ENCODE measurements around the gene ECE2. TPM values are rescaled to one million over a fixed set of nuclear protein-coding genes. Genes with fewer than 3 reads are reported as not detected.
A peak's percentile ranks its signal among the peaks of the same experiment; 100 is the strongest.

The ECE2 gene
- polyA plus RNA-seq, 1 of the 3 experiments (the other 2 are of a cell fraction): 0.03 TPM

GRCh38 chr3:184248454-184249411 is 27.1 kb upstream of the ECE2 start, which contains the start of gene ALG3 (continued):
- TF ChIP-seq IRF3 (IDR thresholded peaks at IDR 0.05; ENCODE audit: low read depth, low read length): no peak
- peak; percentile 62 for TF ChIP-seq REST (IDR thresholded peaks at IDR 0.05; ENCODE audit: low read depth, low read length)
- peak; percentile 85 for TF ChIP-seq GABPA (IDR thresholded peaks at IDR 0.05; ENCODE audit: low read depth)
- no peak for TF ChIP-seq EP300 (IDR thresholded peaks at IDR 0.05; ENCODE audit: borderline replicate concordance in 1 of 2, low read depth in 1 of 2, low read length in 1 of 2)
- peak; percentile 69; the same call in 1 of the 2 replicates for TF ChIP-seq ELF1 (IDR thresholded peaks at IDR 0.05)
- peak; percentile 73 for TF ChIP-seq CHD2 (IDR thresholded peaks at IDR 0.05; ENCODE audit: low read length, partially characterized antibody)

DNA sequence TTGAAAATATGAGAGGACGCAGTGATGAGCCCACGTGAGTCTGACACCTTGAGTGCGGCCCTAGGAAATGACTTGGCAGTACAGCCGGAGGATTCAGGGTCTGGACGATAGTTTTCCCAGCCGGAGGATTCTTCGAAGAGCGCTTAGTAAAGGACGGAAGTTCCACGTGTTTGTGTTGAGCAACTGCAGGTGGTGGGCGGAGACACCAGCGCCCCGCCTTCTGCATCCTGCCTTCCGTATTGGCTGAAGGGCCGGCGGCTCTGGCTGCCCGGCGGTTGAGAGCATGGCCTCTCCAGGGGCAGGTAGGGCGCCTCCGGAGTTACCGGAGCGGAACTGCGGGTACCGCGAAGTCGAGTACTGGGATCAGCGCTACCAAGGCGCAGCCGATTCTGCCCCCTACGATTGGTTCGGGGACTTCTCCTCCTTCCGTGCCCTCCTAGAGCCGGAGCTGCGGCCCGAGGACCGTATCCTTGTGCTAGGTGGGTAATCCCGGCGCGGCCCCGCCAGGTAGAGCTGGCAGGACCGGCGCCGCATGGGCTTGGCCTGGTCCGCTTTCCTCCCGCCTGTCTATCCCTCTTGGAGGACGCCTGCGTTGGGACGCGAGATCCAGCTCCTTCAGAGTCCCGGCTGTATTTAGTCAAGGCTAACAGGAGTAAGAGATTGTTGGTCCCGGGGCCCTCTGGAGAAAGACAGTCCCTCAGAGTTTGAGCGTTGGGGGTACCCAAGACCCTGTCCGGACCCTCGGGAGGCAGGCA is 26.2 kb upstream of the ECE2 start, which contains the start of gene EEF1AKMT4:
Gene EEF1AKMT4 (plus strand): TSS at position 261 of the 755 bp plus-strand sequence. CDS start 23 bp downstream, at position 284.
- H3K79me2 ChIP-seq (ENCODE audit: insufficient read depth): peaks cover 22% of the 10 kb centered on the region
- CTCF ChIA-PET: interaction anchor here (0.6 to 3.4 kb wide), 60 partner anchors 9 to 559 kb away, joined by 3 to 30 read pairs (median 5); partner anchors contain the start of genes ABCF3, AP2M1, CAMK2N2 and EIF2B5
- H3K9me3 ChIP-seq: no peaks in the 10 kb centered on the region
- peaks cover 4 to 12% of the 10 kb centered on the region in 2 experiments for H3K36me3 ChIP-seq (replicated peaks in 1 of 2; ENCODE audit: control insufficient read depth in 1 of 2, insufficient read depth in 2 of 2, low read length in 1 of 2)
- peaks cover 0 to 3% of the 10 kb centered on the region in 2 experiments; a peak in 2 of 4 replicates for H3K4me1 ChIP-seq (ENCODE audit: control insufficient read depth in 1 of 2, insufficient read depth in 2 of 2, low read depth in 1 of 2, low read length in 1 of 2)
- H3K9me2 ChIP-seq: no peaks in the 10 kb centered on the region
- peak within 1 kb of the TSS; percentile 88 to 94 for H3K27ac ChIP-seq (ENCODE audit: low read depth in 2 of 2, low read length in 1 of 2)
- H3K27me3 ChIP-seq (ENCODE audit: insufficient read depth): no peaks in the 10 kb centered on the region
- peak; percentile 94 for DNase-seq
- 2% methylated on average over 22 of the region's 54 CpGs for WGBS (ENCODE audit: low lambda C conversion rate)
- H2AFZ ChIP-seq (ENCODE audit: low read depth): peak within 1 kb of the TSS; percentile 99
- peaks cover 10% of the 10 kb centered on the region for H3F3A ChIP-seq (replicated peaks; ENCODE audit: insufficient read depth)
- peak within 1 kb of the TSS; percentile 100 for H3K4me2 ChIP-seq
- POLR2A ChIA-PET: interaction anchor here (0.8 kb wide), 1 partner anchor 73 kb away, joined by 3 read pairs; no protein-coding TSS in a partner anchor
- no peaks in the 10 kb centered on the region for H4K20me1 ChIP-seq (ENCODE audit: insufficient read depth)
- H3K9ac ChIP-seq: peak within 1 kb of the TSS; percentile 82
- H3K4me3 ChIP-seq (ENCODE audit: low read depth in 2 of 2, low read length in 1 of 2): peak within 1 kb of the TSS; percentile 94 to 97
- TF ChIP-seq SIN3A (IDR thresholded peaks at IDR 0.05; ENCODE audit: borderline replicate concordance, low read depth, low read length): peak; percentile 94
- TF ChIP-seq USF2 (IDR thresholded peaks at IDR 0.05; ENCODE audit: borderline replicate concordance, low read depth, low read length): no peak
- peak; percentile 40 for TF ChIP-seq TCF12 (IDR thresholded peaks at IDR 0.05)
- TF ChIP-seq TAF1 (IDR thresholded peaks at IDR 0.05; ENCODE audit: borderline replicate concordance, low read depth, low read length): peak; percentile 59; the same call in 1 of the 2 replicates
- no peak for TF ChIP-seq JUND (IDR thresholded peaks at IDR 0.05)
- TF ChIP-seq GABPA (IDR thresholded peaks at IDR 0.05; ENCODE audit: low read depth): peak; percentile 81
- peak; percentile 49 for TF ChIP-seq RAD21 (IDR thresholded peaks at IDR 0.05; ENCODE audit: low read length)
- peak; percentile 22; the same call in 1 of the 2 replicates for TF ChIP-seq SMC3 (IDR thresholded peaks at IDR 0.05; ENCODE audit: low read depth, low read length)
- peak; percentile 99 for TF ChIP-seq MAX (IDR thresholded peaks at IDR 0.05; ENCODE audit: low read depth)
- no peak for TF ChIP-seq MEF2A (IDR thresholded peaks at IDR 0.05; ENCODE audit: borderline replicate concordance, low read depth)
- TF ChIP-seq, protein P1, sequence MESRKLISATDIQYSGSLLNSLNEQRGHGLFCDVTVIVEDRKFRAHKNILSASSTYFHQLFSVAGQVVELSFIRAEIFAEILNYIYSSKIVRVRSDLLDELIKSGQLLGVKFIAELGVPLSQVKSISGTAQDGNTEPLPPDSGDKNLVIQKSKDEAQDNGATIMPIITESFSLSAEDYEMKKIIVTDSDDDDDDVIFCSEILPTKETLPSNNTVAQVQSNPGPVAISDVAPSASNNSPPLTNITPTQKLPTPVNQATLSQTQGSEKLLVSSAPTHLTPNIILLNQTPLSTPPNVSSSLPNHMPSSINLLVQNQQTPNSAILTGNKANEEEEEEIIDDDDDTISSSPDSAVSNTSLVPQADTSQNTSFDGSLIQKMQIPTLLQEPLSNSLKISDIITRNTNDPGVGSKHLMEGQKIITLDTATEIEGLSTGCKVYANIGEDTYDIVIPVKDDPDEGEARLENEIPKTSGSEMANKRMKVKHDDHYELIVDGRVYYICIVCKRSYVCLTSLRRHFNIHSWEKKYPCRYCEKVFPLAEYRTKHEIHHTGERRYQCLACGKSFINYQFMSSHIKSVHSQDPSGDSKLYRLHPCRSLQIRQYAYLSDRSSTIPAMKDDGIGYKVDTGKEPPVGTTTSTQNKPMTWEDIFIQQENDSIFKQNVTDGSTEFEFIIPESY (IDR thresholded peaks at IDR 0.05; ENCODE audit: borderline replicate concordance, low read depth): no peak
- peak; percentile 100 for TF ChIP-seq MXI1 (IDR thresholded peaks at IDR 0.05; ENCODE audit: low read depth, low read length)
- peak; percentile 60; the same call in 1 of the 2 replicates for TF ChIP-seq YY1 (IDR thresholded peaks at IDR 0.05; ENCODE audit: low read depth)

Data from SK-N-SH (cell line).